ENCODE data around the gene MAF.

GRCh38 chr16:79608976-79609375 is 8.4 kb upstream of the MAF start:
- TF ChIP-seq CTCF (conservative IDR thresholded peaks at IDR 0.05) = no peak
- TF ChIP-seq ZFX (IDR thresholded peaks at IDR 0.05) = no peak
